Esophagus muscularis mucosa (tissue), 4 donors: ENCODE measurements around the gene PDP2. TPM values are rescaled to one million over a fixed set of nuclear protein-coding genes. Genes with fewer than 3 reads are reported as not detected.

ENCODE experiments used
- DNase-seq: peaks from one replicate; pipeline ENCODE4 v3.0.0-alpha.2; 2017; ENCODE audit errors: extremely low spot score
- H3K27ac ChIP-seq, 4 donors: fragments of 200-600 bp; sonication (generic); replicated peaks in 1 of 4; 1 replicate in 3 of 4; 2 replicates in 1 of 4; pipeline ENCODE4 v1.5.1; 2016 to 2019; ENCODE audit warnings: mild to moderate bottlenecking in 1 of 4
- H3K27me3 ChIP-seq, 4 donors: fragments of 200-600 bp; sonication (generic); one replicate each; pipeline versions ENCODE4 v1.5.1 to v1.6.0; 2016 to 2019
- H3K36me3 ChIP-seq, 4 donors: fragments of 200-600 bp; sonication (generic); one replicate each; pipeline ENCODE4 v1.5.1; 2016 to 2019
- H3K4me1 ChIP-seq, 4 donors: fragments of 200-600 bp; sonication (generic); one replicate each; pipeline ENCODE4 v1.5.1; 2016 to 2019
- H3K4me3 ChIP-seq, 4 donors: fragments of 200-600 bp; sonication (generic); 1 replicate in 2 of 4; 2 replicates in 2 of 4; pipeline ENCODE4 v1.5.1; 2016 to 2019; ENCODE audit warnings: mild to moderate bottlenecking in 4 of 4, moderate library complexity in 1 of 4
- H3K9me3 ChIP-seq, 4 donors: fragments of 200-600 bp; sonication (generic); 1 replicate in 3 of 4; 2 replicates in 1 of 4; pipeline ENCODE4 v1.5.1; 2016 to 2019
- CTCF ChIP-seq, 3 experiments: fragments of 200-600 bp in 2 of 3; fragments of 450-650 bp in 1 of 3; sonication (generic) in 2 of 3; IDR thresholded peaks; one replicate each; pipeline ENCODE4 v1.5.1; 2017 to 2019; ENCODE audit warnings: antibody characterized with exemption in 3 of 3, mild to moderate bottlenecking in 2 of 3, moderate library complexity in 1 of 3
- EP300 ChIP-seq: sonication (generic); formaldehyde crosslinking; IDR thresholded peaks from one replicate; pipeline ENCODE4 v1.6.1; 2017; ENCODE audit warnings: antibody characterized with exemption
- POLR2A ChIP-seq: fragments of 450-650 bp; IDR thresholded peaks from one replicate; pipeline ENCODE4 v1.6.1; 2017; ENCODE audit warnings: antibody characterized with exemption, moderate library complexity, mild to moderate bottlenecking, low read depth
- POLR2AphosphoS5 ChIP-seq, 2 donors: sonication (generic); formaldehyde crosslinking; IDR thresholded peaks; one replicate each; pipeline ENCODE4 v1.6.1; 2017; ENCODE audit warnings: antibody characterized with exemption in 2 of 2
- WGBS: methylation state at CpG from one replicate; pipeline ENCODE4 v1.1.5; 2018; 5-methylcytosine and 5-hydroxymethylcytosine counted together
- intact Hi-C: fragments of 100-400 bp; cut with DNase I; formaldehyde crosslinking; loops from one replicate; pipeline ENCODE4 v1.15.1; 2023
- total RNA-seq, 4 donors: library from RNA; depleted of rRNA; stranded (reverse); fragments of >200 nt; gene quantifications; one replicate each; pipeline versions ENCODE4 v1.1.0 to v1.2.1, GENCODE V29; 2016

PDP2 gene
- total RNA-seq, 4 donors from 2014 or later = 5.5 to 9.3 (median 7.6) TPM

- Histone ChIP-seq H3K9me3 (no peaks in the 10 kb centered on the region), H3K27me3 (peaks cover 0 to 3% (median 0%) of the 10 kb centered on the region in 4 donors), H3K4me1 (peaks cover 42 to 68% (median 64%) of the 10 kb centered on the region in 4 donors), H3K36me3 (peaks cover 11 to 26% (median 13%) of the 10 kb centered on the region in 4 donors), H3K27ac (peak overlapping the region; percentile 92 to 95 (median 93)), H3K4me3 (no peak overlapping the region)
- 33% methylated on average over 2 of the region's 2 CpGs for WGBS
- no peak for DNase-seq
- intact Hi-C loops = no loop called here
- TF ChIP-seq POLR2A (no peak), CTCF (IDR thresholded peaks at IDR 0.05) (no peak), POLR2AphosphoS5 (IDR thresholded peaks at IDR 0.05) (no peak), EP300 (no peak)
These were observed 39.9 kb downstream of the PDP2 start for GRCh38 chr16:66920299-66920590.

GRCh38 chr16:66920924-66921680, 40.8 kb downstream of the PDP2 start:
- peaks cover 0 to 3% (median 0%) of the 10 kb centered on the region in 4 donors for H3K27me3 ChIP-seq
- no peak overlapping the region for H3K4me3 ChIP-seq
- intact Hi-C loops = no loop called here
- TF ChIP-seq EP300 (no peak), POLR2AphosphoS5 (IDR thresholded peaks at IDR 0.05) (peak in 1 of 2 donors; percentile 46), POLR2A (peak; percentile 22), CTCF (IDR thresholded peaks at IDR 0.05) (no peak)
- 66% methylated on average over 8 of the region's 9 CpGs for WGBS
- H3K9me3 ChIP-seq = no peaks in the 10 kb centered on the region
- H3K27ac ChIP-seq = peak overlapping the region; percentile 92 to 95 (median 93)
- H3K4me1 ChIP-seq = peaks cover 49 to 76% (median 73%) of the 10 kb centered on the region in 4 donors
- peaks cover 11 to 26% (median 13%) of the 10 kb centered on the region in 4 donors for H3K36me3 ChIP-seq
- no peak for DNase-seq

- no peaks in the 10 kb centered on the region for H3K9me3 ChIP-seq
- H3K36me3 ChIP-seq = peaks cover 11 to 26% (median 13%) of the 10 kb centered on the region in 4 donors
- H3K27ac ChIP-seq = peak overlapping the region; percentile 92 to 95 (median 93)
- H3K27me3 ChIP-seq = peaks cover 0 to 3% (median 0%) of the 10 kb centered on the region in 4 donors
- peaks cover 55 to 83% (median 81%) of the 10 kb centered on the region in 4 donors for H3K4me1 ChIP-seq
- H3K4me3 ChIP-seq = no peak overlapping the region
- DNase-seq = no peak
- intact Hi-C loops = no loop called here
- no peak for TF ChIP-seq EP300
- TF ChIP-seq POLR2AphosphoS5 (IDR thresholded peaks at IDR 0.05) = no peak
- no peak for TF ChIP-seq CTCF (IDR thresholded peaks at IDR 0.05)
- TF ChIP-seq POLR2A = no peak
- WGBS = 79% methylated on average over 40 of the region's 42 CpGs
These were observed 41.6 kb downstream of the PDP2 start for GRCh38 chr16:66921729-66922450.

GRCh38 chr16:66923247-66923731, 43.0 kb downstream of the PDP2 start:
- intact Hi-C loops = no loop called here
- 42% methylated on average over 16 of the region's 18 CpGs for WGBS

GRCh38 chr16:66923866-66924265, 43.6 kb downstream of the PDP2 start:
- TF ChIP-seq EP300 (no peak), POLR2A (peak; percentile 3)
- DNase-seq = no peak
- Histone ChIP-seq H3K4me1 (peaks cover 61 to 100% (median 90%) of the 10 kb centered on the region in 4 donors), H3K9me3 (no peaks in the 10 kb centered on the region), H3K27me3 (peaks cover 0 to 3% (median 0%) of the 10 kb centered on the region in 4 donors), H3K36me3 (peaks cover 11 to 26% (median 13%) of the 10 kb centered on the region in 4 donors), H3K4me3 (peak overlapping the region; percentile 72 to 77 (median 74)), H3K27ac (peak overlapping the region; percentile 92 to 95 (median 93))
- WGBS = 47% methylated on average over 3 of the region's 3 CpGs
- intact Hi-C loops = no loop called here

More at GRCh38 chr16:66923247-66923731, 43.0 kb downstream of the PDP2 start:
- Histone ChIP-seq H3K27ac (peak overlapping the region; percentile 92 to 95 (median 93)), H3K27me3 (peaks cover 0 to 3% (median 0%) of the 10 kb centered on the region in 4 donors), H3K4me1 (peaks cover 65 to 96% (median 91%) of the 10 kb centered on the region in 4 donors), H3K9me3 (no peaks in the 10 kb centered on the region), H3K36me3 (peaks cover 11 to 26% (median 13%) of the 10 kb centered on the region in 4 donors), H3K4me3 (peak overlapping the region; percentile 72 to 77 (median 74))
- TF ChIP-seq POLR2AphosphoS5 (IDR thresholded peaks at IDR 0.05) = peak; percentile 69 to 75
- no peak for TF ChIP-seq EP300
- DNase-seq = no peak
